SK-N-SH (cell line): Measurements from ENCODE around the gene MORC2. TPM values are rescaled to one million over a fixed set of nuclear protein-coding genes. Genes with fewer than 3 reads are reported as not detected.

Source experiments
- CTCF ChIA-PET: fragments of 300-600, 350-600 bp; formaldehyde crosslinking; extraction: SDS; loops from one replicate; lab custom pipeline; 2021; lab: Yijun Ruan, JAX
- POLR2A ChIA-PET: fragments of 350-600 bp; sonication (Branson Sonifier 250); formaldehyde crosslinking; extraction: SDS; loops from one replicate; lab custom pipeline; 2020; ENCODE audit warnings: antibody characterized with exemption, inconsistent platforms; lab: Yijun Ruan, JAX
- DNase-seq: peaks from one replicate; pipeline ENCODE4 v3.0.0; 2012
- H2AFZ ChIP-seq: fragments of 200-600 bp; sonication (generic); 2 replicates; pipeline ENCODE4 v1.8.1; 2016; ENCODE audit warnings: antibody characterized with exemption, mild to moderate bottlenecking, low read depth
- H3F3A ChIP-seq: fragments of 200-600 bp; sonication (generic); replicated peaks from 2 replicates; pipeline ENCODE3; 2016; ENCODE audit warnings: antibody characterized with exemption, mild to moderate bottlenecking; ENCODE audit not compliant: insufficient read depth
- H3K27ac ChIP-seq, 2 experiments: fragments of 200-500 bp in 1 of 2; fragments of 200-600 bp in 1 of 2; sonication (Bioruptor generic) in 1 of 2; sonication (generic), shearing (Covaris generic) in 1 of 2; 2 replicates each; pipeline versions ENCODE4 v1.5.1 to v1.6.1; 2014 to 2016; ENCODE audit warnings: low read depth in 2 of 2, inconsistent platforms in 1 of 2, low read length in 1 of 2, mild to moderate bottlenecking in 1 of 2, mixed read lengths in 1 of 2
- H3K27me3 ChIP-seq: fragments of 200-600 bp; sonication (generic), shearing (Covaris generic); 2 replicates; pipeline ENCODE4 v1.6.1; 2016; ENCODE audit warnings: mixed run types; ENCODE audit not compliant: insufficient read depth
- H3K36me3 ChIP-seq, 2 experiments: fragments of 200-500 bp in 1 of 2; fragments of 200-600 bp in 1 of 2; sonication (Bioruptor generic) in 1 of 2; sonication (generic) in 1 of 2; replicated peaks in 1 of 2; 2 replicates each; pipeline versions ENCODE3 to v1.5.1; 2014 to 2016; ENCODE audit warnings: low read length in 1 of 2, mild to moderate bottlenecking in 1 of 2; ENCODE audit not compliant: insufficient read depth in 2 of 2, control insufficient read depth in 1 of 2
- H3K4me1 ChIP-seq, 2 experiments: fragments of 200-500 bp in 1 of 2; fragments of 200-600 bp in 1 of 2; sonication (Bioruptor generic) in 1 of 2; sonication (generic), shearing (Covaris generic) in 1 of 2; 2 replicates each; pipeline versions ENCODE4 v1.5.1 to v1.6.1; 2014 to 2016; ENCODE audit warnings: low read depth in 1 of 2, low read length in 1 of 2, mixed run types in 1 of 2; ENCODE audit not compliant: insufficient read depth in 2 of 2, control insufficient read depth in 1 of 2
- H3K4me2 ChIP-seq: fragments of 200-600 bp; sonication (generic), shearing (Covaris generic); 2 replicates; pipeline ENCODE4 v1.6.1; 2017; ENCODE audit warnings: mixed run types
- H3K4me3 ChIP-seq, 2 experiments: fragments of 200-500 bp in 1 of 2; fragments of 200-600 bp in 1 of 2; sonication (Bioruptor generic) in 1 of 2; sonication (generic), shearing (Covaris generic) in 1 of 2; 2 replicates each; pipeline versions ENCODE4 v1.5.1 to v1.8.1; 2014 to 2016; ENCODE audit warnings: low read depth in 2 of 2, inconsistent platforms in 1 of 2, low read length in 1 of 2, mild to moderate bottlenecking in 1 of 2, mixed read lengths in 1 of 2, moderate library complexity in 1 of 2
- H3K79me2 ChIP-seq: fragments of 200-600 bp; sonication (generic); 2 replicates; pipeline ENCODE4 v1.8.1; 2017; ENCODE audit warnings: mild to moderate bottlenecking; ENCODE audit not compliant: insufficient read depth
- H3K9ac ChIP-seq: fragments of 200-600 bp; sonication (generic); 2 replicates; pipeline ENCODE4 v1.6.1; 2017; ENCODE audit warnings: mixed run types
- H3K9me2 ChIP-seq: fragments of 200-600 bp; sonication (generic); 2 replicates; pipeline ENCODE4 v1.6.1; 2017; ENCODE audit warnings: mixed run types
- H3K9me3 ChIP-seq: fragments of 200-600 bp; sonication (generic); 2 replicates; pipeline ENCODE4 v1.6.1; 2017; ENCODE audit warnings: mixed run types, mild to moderate bottlenecking, moderate library complexity
- H4K20me1 ChIP-seq: fragments of 200-600 bp; sonication (generic); 2 replicates; pipeline ENCODE4 v1.6.1; 2017; ENCODE audit warnings: mild to moderate bottlenecking, mixed run types; ENCODE audit not compliant: insufficient read depth
- CHD2 ChIP-seq: fragments of 150-350 bp; IDR thresholded peaks from 2 replicates; pipeline ENCODE4 v1.6.1; 2018; ENCODE audit warnings: low read length; ENCODE audit not compliant: partially characterized antibody
- ELF1 ChIP-seq: IDR thresholded peaks from 2 replicates; pipeline ENCODE4 v1.4.0; 2012
- EP300 ChIP-seq, 2 experiments: IDR thresholded peaks; 2 replicates each; pipeline versions ENCODE4 v1.4.0 to v1.6.1; 2012; ENCODE audit warnings: borderline replicate concordance in 1 of 2, low read depth in 1 of 2, low read length in 1 of 2
- EZH2phosphoT487 ChIP-seq: fragments of 200-600 bp; sonication (generic); IDR thresholded peaks from 2 replicates; pipeline ENCODE4 v1.6.1; 2017; ENCODE audit warnings: low read depth, mixed run types, mild to moderate bottlenecking, antibody characterized with exemption, moderate library complexity, borderline replicate concordance
- FOSL2 ChIP-seq: IDR thresholded peaks from 2 replicates; pipeline ENCODE4 v1.4.0; 2012; ENCODE audit warnings: low read depth, mild to moderate bottlenecking, moderate library complexity, borderline replicate concordance
- FOXJ3 ChIP-seq: sonication (generic); formaldehyde crosslinking; IDR thresholded peaks from 2 replicates; pipeline ENCODE4 v1.5.1; 2020; ENCODE audit warnings: mild to moderate bottlenecking, missing genetic modification reagents
- FOXM1 ChIP-seq: IDR thresholded peaks from 2 replicates; pipeline ENCODE4 v1.4.0; 2012; ENCODE audit warnings: low read depth, mild to moderate bottlenecking
- GABPA ChIP-seq: IDR thresholded peaks from 2 replicates; pipeline ENCODE4 v1.4.0; 2012; ENCODE audit warnings: low read depth, mild to moderate bottlenecking
- GATA2 ChIP-seq: sonication (generic); formaldehyde crosslinking; IDR thresholded peaks from 2 replicates; pipeline ENCODE4 v1.5.0; 2020; ENCODE audit warnings: mild to moderate bottlenecking, missing genetic modification reagents
- JUND ChIP-seq: IDR thresholded peaks from 2 replicates; pipeline ENCODE4 v1.4.0; 2012
- MAX ChIP-seq: IDR thresholded peaks from 2 replicates; pipeline ENCODE4 v1.4.0; 2012; ENCODE audit warnings: low read depth
- MEF2A ChIP-seq: IDR thresholded peaks from 2 replicates; pipeline ENCODE4 v1.4.0; 2012; ENCODE audit warnings: low read depth, borderline replicate concordance
- MXI1 ChIP-seq: IDR thresholded peaks from 2 replicates; pipeline ENCODE4 v1.6.1; 2012; ENCODE audit warnings: mild to moderate bottlenecking, low read depth, low read length, improper control_type of control experiment
- NRF1 ChIP-seq: IDR thresholded peaks from 2 replicates; pipeline ENCODE4 v1.6.1; 2012; ENCODE audit warnings: low read depth, mild to moderate bottlenecking, low read length
- POLR2AphosphoS5 ChIP-seq: IDR thresholded peaks from 2 replicates; pipeline ENCODE4 v1.6.1; 2012; ENCODE audit warnings: low read depth, low read length
- RAD21 ChIP-seq: IDR thresholded peaks from 2 replicates; pipeline ENCODE4 v1.6.1; 2012; ENCODE audit warnings: mild to moderate bottlenecking, low read length
- RCOR1 ChIP-seq: fragments of 150-350 bp; IDR thresholded peaks from 2 replicates; pipeline ENCODE4 v1.6.1; 2017; ENCODE audit warnings: antibody characterized with exemption, low read length
- REST ChIP-seq: IDR thresholded peaks from 2 replicates; pipeline ENCODE4 v1.6.1; 2012; ENCODE audit warnings: mild to moderate bottlenecking, low read depth, low read length, moderate library complexity
- RFX5 ChIP-seq: IDR thresholded peaks from 2 replicates; pipeline ENCODE4 v1.6.1; 2012; ENCODE audit warnings: mild to moderate bottlenecking, improper control_type of control experiment, low read length
- RXRA ChIP-seq: IDR thresholded peaks from 2 replicates; pipeline ENCODE4 v1.4.0; 2012; ENCODE audit warnings: low read depth, mild to moderate bottlenecking, borderline replicate concordance
- SMC3 ChIP-seq: IDR thresholded peaks from 2 replicates; pipeline ENCODE4 v1.6.1; 2012; ENCODE audit warnings: low read depth, low read length, improper control_type of control experiment
- TEAD4 ChIP-seq: IDR thresholded peaks from 2 replicates; pipeline ENCODE4 v1.4.0; 2012; ENCODE audit warnings: mild to moderate bottlenecking, borderline replicate concordance; ENCODE audit not compliant: insufficient read depth
- USF2 ChIP-seq: fragments of 150-350 bp; IDR thresholded peaks from 2 replicates; pipeline ENCODE4 v1.6.1; 2017; ENCODE audit warnings: antibody characterized with exemption, low read length, low read depth, borderline replicate concordance
- YY1 ChIP-seq: IDR thresholded peaks from 2 replicates; pipeline ENCODE4 v1.4.0; 2012; ENCODE audit warnings: low read depth, mild to moderate bottlenecking
- WGBS: methylation state at CpG from one replicate; pipeline ENCODE4 v1.1.6; 2017; ENCODE audit warnings: low lambda C conversion rate; 5-methylcytosine and 5-hydroxymethylcytosine counted together
- polyA plus RNA-seq, 3 experiments: library from polyadenylated mRNA; depleted of rRNA; stranded (reverse); fragments of >200 nt; gene quantifications; 2 replicates each; pipeline ENCODE4 v1.2.3, GENCODE V29; 2012

Gene MORC2
- polyA plus RNA-seq, 1 of the 3 experiments (the other 2 are of a cell fraction), result 8.3 TPM

GRCh38 chr22:30892286-30892685 is 76.3 kb downstream of the MORC2 start:
- Histone ChIP-seq H3K4me2 (no peak overlapping the region), H3K4me1 (no peaks in the 10 kb centered on the region), H3K79me2 (no peaks in the 10 kb centered on the region), H2AFZ (no peak overlapping the region), H3K36me3 (no peaks in the 10 kb centered on the region), H4K20me1 (no peaks in the 10 kb centered on the region), H3K9me2 (no peaks in the 10 kb centered on the region), H3K9me3 (no peaks in the 10 kb centered on the region), H3K4me3 (no peak overlapping the region), H3K9ac (no peak overlapping the region), H3K27ac (no peak overlapping the region), H3F3A (no peaks in the 10 kb centered on the region), H3K27me3 (no peaks in the 10 kb centered on the region)
- DNase-seq, result no peak
- ChIA-PET CTCF (interaction anchor here (1.0 to 5.3 kb wide), 4 partner anchors 11 to 129 kb away, joined by 3 to 33 read pairs (median 22); no protein-coding TSS in a partner anchor), POLR2A (no interaction called here)
- 75% methylated on average over 5 of the region's 8 CpGs for WGBS
- TF ChIP-seq RAD21 (no peak), NRF1 (no peak), MEF2A (no peak), GABPA (no peak), YY1 (no peak), CHD2 (no peak), REST (no peak), POLR2AphosphoS5 (no peak), JUND (no peak), TEAD4 (no peak)
- TF ChIP-seq, all 33 proteins: peak for 0

GRCh38 chr22:30891781-30892180 is 76.8 kb downstream of the MORC2 start:
- H3K9me3 ChIP-seq, result no peaks in the 10 kb centered on the region
- TF ChIP-seq EP300 (IDR thresholded peaks at IDR 0.05; ENCODE audit: borderline replicate concordance in 1 of 2, low read depth in 1 of 2, low read length in 1 of 2), result no peak
- TF ChIP-seq SMC3, result no peak
- no peak for TF ChIP-seq FOXM1
- TF ChIP-seq MXI1, result no peak
- TF ChIP-seq FOSL2, result no peak
- TF ChIP-seq RXRA, result no peak
- no peak for TF ChIP-seq GATA2 (CRISPR knock-in tag)
- no peak for TF ChIP-seq USF2
- TF ChIP-seq MAX, result no peak
- TF ChIP-seq ELF1, result no peak
- no peak for TF ChIP-seq GABPA
- no peak for TF ChIP-seq EZH2phosphoT487
- TF ChIP-seq TEAD4, result no peak
- no peak for TF ChIP-seq CHD2
- TF ChIP-seq RCOR1, result no peak
- TF ChIP-seq RFX5, result no peak
- TF ChIP-seq FOXJ3, result no peak
- DNase-seq, result peak; percentile 17
- no peaks in the 10 kb centered on the region for H3K36me3 ChIP-seq
- no peak overlapping the region for H3K4me2 ChIP-seq
- no peak overlapping the region for H2AFZ ChIP-seq
- no peaks in the 10 kb centered on the region for H4K20me1 ChIP-seq
- no peak overlapping the region for H3K9ac ChIP-seq
- no peak overlapping the region for H3K4me3 ChIP-seq
- ChIA-PET POLR2A (no interaction called here), CTCF (interaction anchor here (1.0 to 5.3 kb wide), 9 partner anchors 12 to 254 kb away, joined by 3 to 33 read pairs (median 8); no protein-coding TSS in a partner anchor)
- H3K79me2 ChIP-seq, result no peaks in the 10 kb centered on the region
- WGBS, result 95% methylated on average over 4 of the region's 6 CpGs
- no peaks in the 10 kb centered on the region for H3F3A ChIP-seq
- no peaks in the 10 kb centered on the region for H3K27me3 ChIP-seq
- H3K4me1 ChIP-seq, result no peaks in the 10 kb centered on the region
- no peaks in the 10 kb centered on the region for H3K9me2 ChIP-seq
- H3K27ac ChIP-seq, result no peak overlapping the region
